Measurements from ENCODE around the gene ASB10.

The ASB10 gene

DNA sequence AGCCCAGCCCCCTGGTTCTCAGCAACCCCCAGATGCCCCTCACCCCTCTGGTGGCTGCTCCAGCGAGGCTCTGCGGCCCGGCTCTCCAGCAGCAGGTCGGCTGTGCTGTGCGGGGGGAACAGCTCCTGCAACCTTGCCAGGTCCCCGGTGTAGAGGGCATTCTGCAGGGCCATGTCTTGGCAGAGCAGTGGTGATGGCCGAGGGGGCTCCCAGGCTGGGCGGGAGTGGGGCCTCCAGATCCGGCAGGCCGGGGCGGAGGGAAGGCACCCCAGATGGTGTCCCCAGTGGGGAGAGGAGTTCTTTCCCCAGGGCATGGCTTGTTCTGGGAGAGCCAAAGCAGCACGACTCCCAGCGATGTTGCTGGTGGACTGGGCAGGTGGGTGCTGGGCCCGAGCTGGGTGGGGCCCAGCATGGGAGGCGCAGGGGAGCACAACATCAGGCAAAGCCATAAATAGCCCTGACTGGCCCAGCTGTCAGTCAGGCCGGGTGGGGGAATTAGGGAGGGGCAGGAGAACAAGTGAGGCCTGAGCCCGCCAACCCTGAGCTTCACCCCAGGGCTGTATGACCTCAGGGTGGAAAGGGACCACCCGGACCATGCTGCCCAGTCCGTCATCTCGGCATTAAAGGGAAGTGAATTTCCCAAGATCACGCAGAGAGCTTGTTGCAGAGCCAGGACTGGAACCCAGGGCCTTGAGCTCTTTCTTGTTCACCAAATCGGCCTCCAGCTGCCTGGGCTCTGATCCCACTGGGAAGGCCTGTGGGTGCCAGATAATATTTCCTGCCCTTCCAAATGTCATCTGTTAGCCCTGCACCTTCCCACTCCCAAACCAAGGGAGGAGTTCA lies 580 bp upstream of the ASB10 start:
- DNase-seq (ENCODE audit: low read depth) = no peak

DNA sequence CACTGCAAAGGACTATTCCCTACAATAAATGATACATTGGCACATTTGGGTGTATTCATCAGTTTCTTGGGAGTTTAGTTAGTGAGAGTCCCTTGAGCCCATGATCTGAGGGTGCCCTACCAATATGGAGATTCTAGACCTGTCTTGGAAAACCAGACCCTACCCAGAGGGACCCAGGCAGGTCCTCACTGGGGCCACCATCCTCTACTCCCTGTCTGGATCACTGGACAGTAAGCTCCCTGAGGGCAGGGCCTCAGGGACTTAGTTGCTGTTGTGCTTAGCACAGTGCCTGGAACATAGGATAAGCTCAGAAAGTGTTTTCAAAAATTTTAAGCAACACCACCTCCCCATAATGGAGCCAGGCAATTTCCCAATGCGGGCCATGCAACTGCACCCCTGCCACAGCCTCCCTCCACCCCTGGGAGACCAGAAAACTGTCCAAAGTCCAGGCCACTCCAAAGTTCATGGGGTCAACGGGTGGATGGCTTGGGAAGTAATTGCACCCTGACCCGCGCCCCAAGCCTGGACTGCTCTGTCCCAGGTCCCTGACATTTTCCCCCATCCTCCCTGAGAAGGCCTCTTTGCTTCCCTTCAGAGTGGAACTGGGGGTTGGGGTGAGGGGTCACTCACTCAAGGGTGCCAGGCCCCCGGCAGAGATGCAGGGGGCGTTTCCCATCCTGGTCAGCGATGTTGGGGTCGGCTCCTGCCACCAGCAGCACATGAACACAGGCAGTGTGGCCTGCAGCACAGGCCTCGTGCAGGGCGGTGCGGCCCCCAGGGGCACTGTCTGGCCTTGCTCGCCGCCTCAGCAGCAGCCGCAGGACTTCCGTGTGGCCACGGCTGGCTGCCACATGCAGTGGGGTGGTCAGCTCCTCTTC lies 1.0 kb downstream of the ASB10 start:
- no peak for DNase-seq (ENCODE audit: low read depth)

DNA sequence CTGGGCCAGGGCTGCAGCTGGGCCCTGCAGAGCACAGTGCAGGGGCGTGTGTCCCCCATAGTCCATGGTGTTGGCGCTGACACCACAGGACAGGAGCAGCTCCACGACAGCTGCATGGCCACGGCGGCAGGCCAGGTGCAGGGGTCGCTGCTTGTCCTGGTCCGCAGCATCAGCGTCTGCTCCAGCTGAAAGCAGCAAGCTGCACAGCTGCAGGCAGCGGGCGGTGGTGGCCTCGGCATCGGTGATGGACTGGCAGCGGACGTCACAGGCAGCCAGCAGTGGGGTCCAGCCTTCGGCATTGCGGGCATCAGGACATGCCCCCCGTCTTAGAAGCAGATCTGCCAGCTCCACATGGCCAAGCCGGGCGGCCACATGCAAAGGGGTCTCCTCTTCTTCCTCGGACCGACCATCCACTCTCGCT lies 6.0 kb downstream of the ASB10 start:
- DNase-seq (ENCODE audit: low read depth) = no peak

DNA sequence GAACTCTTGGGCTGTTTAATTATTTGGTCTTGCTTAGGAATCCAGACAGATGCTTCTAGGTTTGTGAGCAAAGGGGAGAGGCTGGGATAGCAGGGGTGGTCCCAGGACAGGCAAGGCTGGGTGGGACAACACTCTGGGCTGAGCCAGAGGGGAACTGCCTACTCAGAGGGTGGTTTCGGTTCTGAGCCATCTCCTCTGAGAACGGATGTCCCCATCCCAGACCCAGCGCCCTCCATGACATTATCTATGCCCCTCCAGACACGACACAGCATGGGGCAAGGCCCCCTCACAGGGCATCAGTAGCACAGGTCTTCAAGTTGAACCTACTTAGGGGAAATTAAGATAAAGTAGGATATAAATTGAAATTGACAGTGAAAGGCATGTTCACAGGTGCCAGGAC lies 7.1 kb downstream of the ASB10 start:
- DNase-seq (ENCODE audit: low read depth) = no peak

DNA sequence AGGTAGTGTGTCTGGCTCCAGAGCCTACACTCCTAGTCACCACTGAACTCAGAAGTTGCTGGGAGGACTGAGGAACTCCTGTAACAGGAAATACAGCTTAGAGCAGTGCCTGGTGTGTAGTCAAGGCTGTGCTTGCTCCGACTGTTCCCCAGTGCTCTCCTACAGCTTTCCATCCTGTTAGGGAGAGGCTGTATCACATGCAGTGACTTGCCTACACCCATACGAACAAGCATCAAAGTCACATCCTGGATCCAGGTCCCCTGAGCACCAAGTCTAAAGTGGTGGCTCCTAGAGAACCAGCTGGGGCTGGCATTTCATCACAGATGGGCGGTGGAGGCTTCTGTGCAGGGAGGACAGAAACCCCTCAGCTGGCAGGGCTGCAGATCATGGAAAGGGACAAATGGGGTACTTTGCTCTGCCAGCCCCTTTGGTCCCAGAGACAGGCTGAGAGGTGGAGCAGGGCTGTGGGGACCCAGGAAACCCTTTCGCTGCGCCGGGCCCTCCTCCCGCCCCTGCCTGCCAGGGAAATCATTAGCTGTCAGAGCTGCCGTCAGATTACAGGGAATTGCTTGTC lies 7.7 kb downstream of the ASB10 start:
- no peak for DNase-seq (ENCODE audit: low read depth)

DNA sequence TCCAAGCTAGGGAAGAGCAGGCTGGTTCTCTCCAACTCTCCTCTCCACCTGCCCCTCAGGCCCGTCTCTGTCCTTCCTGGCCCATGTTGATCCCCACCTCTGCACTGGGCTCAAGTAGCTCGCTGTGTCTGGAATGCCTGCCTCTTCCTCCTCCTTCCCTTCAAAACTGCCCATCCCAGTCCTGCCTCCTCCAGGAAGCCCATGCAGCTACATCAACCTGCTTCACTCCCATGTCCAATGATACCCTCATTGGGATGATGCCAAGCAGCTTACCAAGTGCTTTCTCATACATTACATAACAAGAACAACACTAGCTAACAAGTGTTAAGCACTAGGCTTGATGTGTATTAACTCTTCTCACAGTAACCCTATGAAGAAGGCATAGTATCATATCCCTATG lies 8.2 kb downstream of the ASB10 start:
- DNase-seq (ENCODE audit: low read depth) = no peak

DNA sequence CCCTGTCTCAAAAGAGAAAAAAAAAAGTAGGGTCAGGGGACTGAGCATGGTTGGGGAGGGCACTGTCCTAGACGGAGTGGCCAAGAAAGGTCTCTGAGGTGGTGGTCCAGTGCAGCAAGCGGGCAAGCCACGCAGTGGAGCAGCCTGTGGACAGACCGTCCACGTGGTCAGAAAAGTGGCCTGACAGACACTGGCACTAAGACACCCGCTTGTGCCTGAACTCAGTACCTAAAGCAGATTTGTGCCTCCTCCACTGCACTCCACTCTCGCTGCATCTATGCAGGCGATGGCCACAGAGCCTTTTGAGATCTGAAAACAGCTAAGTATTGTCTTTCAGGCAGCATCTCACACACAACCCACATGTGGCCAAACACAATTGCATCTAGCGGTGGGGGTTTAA lies 8.8 kb downstream of the ASB10 start:
- no peak for DNase-seq (ENCODE audit: low read depth)

DNA sequence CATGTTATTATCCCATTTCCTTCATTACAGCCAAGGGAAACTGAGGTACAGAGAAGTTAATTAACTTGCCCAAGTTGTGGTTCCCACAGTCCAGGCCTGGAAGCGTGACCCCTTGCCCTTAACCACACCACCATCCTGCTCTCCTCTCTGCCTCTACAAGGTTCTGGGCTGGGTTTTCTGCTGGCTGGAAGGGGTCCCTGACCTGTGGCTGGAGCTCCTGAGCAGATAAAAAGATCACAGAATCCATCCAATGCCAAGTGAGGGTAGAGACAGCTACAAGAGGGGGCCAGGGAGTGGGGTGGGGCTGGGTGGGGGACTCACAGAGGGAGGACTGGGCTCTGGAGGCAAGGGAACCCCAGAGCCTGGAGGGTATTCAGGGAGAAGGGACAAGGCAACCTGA lies 9.7 kb downstream of the ASB10 start:
- no peak for DNase-seq (ENCODE audit: low read depth)

DNA sequence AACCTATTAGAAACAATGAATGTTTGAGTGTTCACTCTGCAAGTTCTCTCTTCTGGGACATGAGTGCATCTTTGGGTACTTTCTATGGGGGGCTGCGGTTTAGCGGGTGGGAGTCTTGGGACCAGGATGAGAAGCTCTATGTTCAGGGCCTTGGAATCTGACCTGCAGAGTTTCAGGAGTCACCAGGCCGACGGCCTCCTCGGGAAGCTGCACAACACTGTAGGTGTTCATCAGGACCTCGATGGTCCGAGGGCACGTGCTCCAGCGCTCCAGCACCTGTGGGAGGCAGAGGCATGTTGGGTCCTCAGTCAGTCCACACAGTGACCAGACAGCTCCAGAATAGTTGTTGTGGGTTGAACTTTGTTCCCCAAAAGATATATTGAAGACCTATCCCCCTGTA lies 10.6 kb downstream of the ASB10 start:
- DNase-seq (ENCODE audit: low read depth) = no peak

DNA sequence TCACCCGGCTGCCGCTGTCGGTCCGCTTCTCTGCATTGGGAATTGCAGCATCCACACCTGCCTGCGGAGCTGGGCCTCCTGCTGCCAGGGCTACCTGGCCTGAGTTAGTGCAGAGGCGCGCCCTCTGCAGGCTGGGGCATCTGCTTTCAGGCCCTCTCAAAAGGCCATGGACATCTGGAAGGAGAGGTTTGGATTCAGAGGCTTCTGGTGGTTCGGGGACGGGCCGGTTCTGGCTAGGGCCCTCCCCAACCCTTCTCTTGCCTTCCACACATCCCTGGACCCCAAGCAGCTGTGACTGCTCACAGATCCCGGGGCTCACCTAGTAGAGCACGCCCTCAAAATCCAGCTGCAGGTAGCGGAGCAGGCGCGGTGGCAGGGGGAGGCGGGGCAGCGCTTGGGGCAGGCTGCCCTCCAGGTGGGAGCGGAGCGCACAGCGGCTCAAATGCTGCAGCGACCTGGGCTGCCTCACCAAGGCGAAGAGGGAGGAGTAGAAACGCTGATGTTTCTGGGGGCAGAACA lies 11.2 kb downstream of the ASB10 start:
- DNase-seq (ENCODE audit: low read depth) = no peak

DNA sequence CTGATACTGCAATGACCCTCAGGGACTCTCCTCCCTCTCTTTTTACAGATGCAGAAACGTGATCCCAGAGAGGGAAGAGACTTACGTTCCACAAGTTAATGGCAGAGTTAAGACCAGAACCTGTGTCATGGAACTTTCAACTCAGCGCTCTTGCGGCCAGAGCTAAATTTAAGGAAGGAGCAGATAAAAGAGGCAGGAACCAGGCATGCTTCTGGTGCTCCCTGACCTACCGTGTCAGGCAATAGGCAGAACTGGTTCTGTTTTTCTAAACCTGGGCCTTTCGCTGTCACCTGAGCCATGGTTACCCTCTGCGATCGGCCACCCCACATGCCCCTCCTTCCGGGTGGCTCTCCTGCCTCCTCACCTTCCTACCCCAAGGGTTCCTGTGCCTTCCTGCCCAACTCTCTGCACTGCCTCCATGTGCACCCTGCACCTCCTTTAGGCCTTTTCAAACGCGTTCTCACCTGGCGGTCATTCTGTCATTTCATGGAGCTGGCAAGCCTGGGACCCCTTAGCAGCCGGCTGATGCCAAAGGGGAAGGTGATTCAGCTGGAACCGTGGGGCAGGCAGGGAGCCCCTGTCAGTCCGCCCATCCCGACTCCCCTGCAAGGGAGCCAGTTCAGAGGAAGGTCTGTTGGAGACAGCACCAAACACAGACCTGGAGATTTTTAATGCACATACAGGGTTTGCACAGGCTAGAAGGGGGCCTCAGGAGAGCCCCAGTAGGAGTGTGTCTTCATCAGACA lies 11.8 kb downstream of the ASB10 start:
- DNase-seq (ENCODE audit: low read depth) = no peak

DNA sequence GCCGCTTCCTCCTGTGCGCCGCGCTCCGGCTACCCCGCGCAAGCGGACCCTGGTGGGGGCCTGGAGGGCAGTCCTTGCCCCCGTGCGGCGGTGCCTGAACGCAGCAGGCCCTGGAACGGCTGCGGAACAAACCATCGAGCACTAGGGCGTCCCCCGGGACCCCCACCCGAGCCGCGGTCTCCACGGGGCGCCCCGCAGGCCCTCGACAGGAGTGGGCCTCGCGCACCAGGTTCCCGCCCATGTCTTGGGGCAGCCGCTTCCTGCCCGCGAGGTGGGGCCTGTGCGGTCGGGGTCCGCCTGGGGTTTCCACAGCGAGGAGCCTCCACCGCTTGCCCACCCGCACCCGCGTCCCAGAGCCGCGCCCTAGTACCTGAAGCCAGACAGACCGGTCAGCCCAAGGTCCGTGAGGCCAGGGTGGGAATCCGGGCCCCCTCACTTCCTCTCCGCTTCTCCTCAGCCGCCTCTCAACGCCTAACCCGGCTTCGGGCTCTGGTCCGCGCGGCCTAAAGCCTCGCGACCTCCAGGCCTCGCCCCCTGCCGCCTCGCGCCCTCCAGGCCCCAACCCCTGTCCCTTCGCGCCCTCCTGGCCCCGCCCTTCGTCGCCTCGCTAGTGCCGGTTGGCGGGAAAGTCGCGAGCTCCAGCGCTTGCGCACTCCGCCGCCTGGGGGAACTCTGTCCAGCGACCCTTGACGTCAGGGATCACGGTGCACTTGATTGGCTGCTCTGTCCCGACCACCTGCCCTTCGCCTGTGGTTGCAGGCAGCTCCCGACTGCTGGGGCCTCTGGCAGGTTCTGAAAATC lies 12.6 kb downstream of the ASB10 start:
- no peak for DNase-seq (ENCODE audit: low read depth)

DNA sequence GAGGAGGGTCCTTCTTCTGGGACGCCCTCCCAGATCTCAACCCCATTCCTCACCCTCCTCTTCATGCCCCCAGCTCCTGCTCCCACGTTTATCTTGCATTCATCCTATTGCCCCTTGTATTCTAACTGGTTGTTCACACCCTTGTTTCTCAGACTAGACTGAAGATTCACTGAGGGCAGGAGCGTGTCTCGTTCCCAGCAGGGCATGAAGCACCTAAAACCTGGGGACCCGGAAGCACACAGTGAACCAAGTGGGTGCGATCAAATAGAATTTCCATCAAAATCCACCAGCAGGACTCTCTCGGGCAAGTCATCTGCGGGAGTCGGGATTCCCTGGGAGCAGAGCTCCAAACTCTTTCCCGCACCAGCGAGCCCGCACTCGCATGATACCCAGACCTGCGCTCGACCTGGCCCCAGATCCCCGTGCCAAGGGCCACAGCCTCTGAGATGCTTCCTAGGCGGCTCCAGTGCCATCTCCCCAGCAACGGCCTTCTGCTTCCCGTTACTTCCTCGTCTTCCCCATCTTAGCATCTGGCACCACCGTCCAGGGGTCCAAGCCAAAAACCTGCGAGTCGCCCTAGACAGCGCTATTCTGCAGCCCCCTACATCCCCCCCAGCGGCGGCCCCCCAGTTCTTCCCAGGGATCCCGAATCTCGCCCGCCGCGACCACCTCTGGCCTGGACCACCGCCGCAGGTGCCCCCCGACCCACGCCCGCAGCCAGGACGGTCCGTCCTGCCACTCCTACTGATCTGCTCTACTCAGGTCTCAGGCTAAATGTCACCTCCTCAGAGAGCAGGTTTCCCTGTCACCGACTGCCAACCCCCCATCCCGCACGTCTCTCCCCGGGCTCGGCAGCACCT lies 13.4 kb downstream of the ASB10 start:
- DNase-seq (ENCODE audit: low read depth) = no peak

DNA sequence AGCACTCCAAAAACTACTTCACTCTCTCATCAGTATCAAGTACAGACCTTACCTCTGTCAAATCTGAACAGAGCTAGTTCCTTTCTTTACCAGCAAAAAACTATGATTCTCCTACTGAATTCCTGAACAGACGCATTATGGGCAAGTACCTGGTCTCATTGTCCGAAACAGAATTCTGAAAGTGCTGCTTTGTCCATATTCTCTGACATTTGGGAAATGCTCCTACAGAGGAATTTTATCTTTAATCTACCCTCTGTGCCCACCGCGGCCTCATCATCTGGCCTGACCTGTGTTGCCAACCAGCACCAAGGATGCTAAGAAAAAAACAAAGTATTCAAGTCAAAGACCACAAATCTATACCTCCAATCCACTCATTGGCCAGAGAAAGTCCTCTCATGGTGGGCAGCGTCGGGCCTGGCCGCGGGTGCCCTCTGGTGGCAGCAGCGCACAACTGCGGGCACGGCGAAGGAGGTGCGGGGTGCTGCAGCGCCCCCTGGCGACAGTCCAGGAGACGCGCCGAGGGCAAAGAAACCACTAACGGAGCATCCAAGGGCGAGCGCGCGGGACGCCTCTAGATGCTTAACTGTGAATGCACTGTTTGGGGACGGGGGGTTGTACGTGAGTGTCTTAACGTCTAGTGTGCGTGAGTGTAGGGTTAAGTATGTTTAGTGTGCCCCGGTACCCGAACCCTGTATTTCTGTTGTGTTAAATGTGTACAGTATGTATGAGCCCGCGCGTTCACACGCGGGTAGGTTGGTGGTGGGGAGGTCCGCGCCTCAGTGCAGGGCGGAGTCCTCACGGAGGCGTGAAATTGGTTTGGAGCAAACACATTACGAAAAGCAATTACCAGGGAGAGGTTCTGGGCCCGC lies 14.5 kb downstream of the ASB10 start:
- peak; percentile 63 for DNase-seq (ENCODE audit: low read depth)

DNA sequence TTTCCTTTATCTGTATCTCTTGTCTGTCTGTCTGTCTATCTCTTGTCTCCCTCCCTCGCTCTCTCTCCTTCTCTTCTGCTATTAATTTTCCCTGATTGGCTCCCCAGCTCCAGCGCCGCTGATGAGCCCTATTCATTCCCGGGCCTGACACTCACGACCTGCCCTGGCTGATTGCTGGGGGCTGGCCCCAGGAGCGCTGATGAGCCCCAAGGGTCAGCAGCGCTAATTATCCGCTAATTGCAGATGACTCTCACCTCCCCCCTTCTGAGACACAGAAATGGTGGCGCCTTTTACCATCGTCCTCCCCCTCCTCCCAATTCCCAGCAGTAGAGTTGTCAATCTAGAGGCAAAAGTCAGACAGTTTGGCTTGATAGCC lies 18.3 kb downstream of the ASB10 start:
- DNase-seq (ENCODE audit: low read depth) = no peak

DNA sequence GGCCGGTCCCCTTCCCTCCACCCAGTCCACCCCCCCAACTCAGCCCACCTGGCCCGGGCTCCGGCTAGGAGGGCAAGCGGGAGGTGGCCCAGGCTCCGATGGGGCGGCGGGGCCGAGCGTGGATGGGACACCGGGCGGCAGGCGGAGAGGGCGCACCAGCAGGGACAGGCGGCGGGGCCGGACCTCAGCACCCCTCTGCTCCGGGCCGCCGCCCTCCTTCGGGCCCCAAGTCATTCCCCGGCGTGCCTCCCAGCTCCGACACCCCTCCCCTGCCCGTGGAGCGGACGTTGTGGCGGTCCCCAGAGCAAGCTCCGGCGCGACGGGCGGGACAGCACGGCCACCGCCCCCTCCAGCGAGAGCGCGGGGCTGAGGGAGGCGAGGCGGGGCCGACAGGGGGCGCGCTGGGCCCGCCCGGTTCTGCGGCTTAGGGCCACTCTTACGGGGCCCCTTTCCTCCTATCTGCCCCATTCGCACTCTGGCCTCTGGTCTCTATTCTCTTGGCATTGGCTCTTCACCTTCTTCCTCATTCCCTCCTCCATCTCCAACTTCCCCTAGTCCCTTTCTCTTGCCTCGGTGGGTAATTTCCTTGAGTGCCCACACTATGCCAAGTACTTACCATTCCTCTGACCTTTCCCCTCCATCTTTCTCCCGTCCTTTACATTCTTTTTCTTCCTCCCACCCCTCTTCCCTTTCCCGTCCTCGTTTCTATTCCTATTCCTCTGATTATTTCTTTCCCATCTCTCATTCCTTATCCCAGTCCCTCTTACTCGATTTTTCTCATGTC lies 18.9 kb downstream of the ASB10 start:
- DNase-seq (ENCODE audit: low read depth) = peak; percentile 35

DNA sequence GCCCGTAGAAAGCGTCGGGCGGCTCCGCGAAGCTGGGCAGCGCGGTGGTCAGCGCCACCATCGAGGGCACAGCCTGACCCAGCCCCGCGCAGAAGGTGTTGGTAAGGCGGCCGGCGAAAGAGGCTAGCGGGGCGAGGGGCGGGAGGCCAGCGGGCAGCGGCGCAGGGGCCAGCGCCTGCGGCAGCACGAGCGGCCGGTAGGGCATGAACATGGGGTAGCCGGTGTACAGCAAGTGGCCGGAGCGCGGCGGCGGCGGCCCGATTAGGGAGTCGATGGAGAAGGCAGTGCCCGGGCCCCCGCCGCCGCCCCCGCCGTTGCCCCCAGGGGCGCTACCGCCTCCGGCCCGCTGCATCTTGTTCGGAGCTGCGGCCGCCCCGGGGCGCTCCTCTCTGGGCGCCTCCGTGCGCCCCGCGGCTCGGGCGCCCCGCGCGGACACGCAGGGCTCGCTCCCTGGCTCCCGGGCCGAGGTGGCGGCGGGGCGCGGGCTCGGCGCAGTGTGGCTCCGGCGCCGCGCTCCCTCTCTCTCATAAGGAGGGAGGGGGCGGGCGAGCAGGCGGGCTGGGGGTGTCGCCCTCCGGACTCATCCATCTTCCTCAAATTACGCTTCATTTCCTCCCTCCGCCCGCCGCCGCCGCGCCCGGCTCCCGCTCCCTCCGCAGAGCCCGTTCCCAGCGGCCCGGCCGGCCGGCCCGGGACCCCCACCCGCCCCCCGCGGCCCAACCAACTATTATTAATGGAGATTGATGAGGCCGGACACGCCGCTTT lies 19.7 kb downstream of the ASB10 start, which contains the start of gene GBX1:
TSS of gene GBX1 (minus strand) at position 498 of the 765 bp plus-strand sequence. CDS start at position 352, 146 bp downstream.
- no peak for DNase-seq (ENCODE audit: low read depth)
